CD4-positive, alpha-beta T cell treated with Interleukin-2 at 100 ng/mL for 4 hours (primary cell): Measurements from ENCODE around the gene FBXL7.

Experiments used
- DNase-seq: peaks from one replicate; pipeline ENCODE4 v3.0.0-alpha.2; 2020; ENCODE audit warnings: low spot score

FBXL7 gene

DNA sequence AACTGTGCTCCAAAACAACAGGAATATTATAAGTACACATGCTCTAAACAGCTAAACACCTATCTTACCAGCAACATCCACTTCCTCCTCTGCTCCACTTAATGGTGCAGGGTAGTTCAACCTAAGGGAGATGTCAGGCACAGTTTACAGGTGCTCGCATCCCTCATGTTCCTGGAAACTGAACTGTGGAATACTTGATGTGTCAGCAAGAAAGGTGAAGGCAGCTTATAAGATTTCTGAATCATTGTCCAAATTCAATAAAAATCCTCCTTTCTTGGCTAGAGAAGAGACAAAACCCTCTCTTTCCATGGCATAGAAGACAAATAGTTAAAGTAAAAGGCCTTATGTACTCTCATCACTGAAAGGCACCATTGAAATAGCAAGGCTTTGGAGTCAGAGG is 272.2 kb downstream of the FBXL7 start:
- no peak for DNase-seq

DNA sequence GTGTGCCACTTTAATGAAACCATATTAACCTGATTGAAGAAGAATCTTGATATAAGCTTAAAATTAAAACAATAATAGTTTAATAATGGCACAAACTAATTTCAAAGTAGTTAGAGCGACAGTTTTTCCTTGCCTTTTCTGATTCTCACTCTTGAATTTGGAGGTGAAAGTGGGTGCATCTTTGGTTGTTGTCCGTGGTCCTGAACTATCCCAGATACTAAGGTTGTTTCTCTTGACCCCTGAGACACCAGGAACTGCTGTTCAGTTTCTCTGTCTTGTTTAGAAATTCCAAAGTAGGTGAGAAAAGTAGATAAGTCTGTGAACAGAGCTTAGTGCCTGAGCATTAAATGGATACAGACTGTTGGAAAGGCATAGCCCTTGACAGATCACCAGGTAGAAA is 274.7 kb downstream of the FBXL7 start:
- DNase-seq = no peak

DNA sequence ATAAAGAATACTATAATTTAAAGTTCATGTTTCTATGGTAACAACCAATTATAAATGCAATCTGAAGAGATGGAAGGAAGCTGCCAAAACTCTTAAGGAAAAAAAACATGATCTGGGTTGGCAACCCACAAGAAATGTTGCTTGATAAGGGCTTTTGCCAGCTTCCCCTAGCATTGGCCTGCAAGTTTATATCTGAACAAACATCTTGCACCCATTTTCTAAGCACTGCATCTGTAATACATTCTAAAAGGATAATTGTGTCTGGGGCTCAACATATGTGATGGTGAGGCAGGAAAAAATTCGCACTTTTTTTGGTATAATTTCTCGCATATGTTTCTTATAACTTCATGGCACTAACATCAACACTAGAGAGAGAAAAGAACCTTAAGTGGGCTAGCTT is 276.4 kb downstream of the FBXL7 start:
- DNase-seq = no peak

DNA sequence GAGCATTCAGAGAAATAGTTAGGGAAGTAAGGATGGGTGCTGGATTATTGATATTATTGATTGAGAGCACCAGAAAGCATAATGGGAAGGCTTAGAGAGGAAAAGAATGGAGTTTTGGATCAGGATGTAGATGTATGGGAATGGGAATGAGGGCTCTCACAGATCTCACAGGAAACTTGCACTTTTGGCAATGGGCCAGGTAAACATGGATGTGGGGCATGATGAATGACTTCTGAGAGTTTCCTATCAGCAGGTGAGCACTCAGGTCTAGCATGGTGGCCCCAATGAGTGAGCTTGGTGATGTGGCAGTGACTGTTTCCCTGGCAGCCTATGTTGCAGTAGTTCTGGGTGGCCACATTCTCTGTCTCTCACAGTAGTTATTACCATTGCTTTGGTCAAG is 283.8 kb downstream of the FBXL7 start:
- DNase-seq = no peak

DNA sequence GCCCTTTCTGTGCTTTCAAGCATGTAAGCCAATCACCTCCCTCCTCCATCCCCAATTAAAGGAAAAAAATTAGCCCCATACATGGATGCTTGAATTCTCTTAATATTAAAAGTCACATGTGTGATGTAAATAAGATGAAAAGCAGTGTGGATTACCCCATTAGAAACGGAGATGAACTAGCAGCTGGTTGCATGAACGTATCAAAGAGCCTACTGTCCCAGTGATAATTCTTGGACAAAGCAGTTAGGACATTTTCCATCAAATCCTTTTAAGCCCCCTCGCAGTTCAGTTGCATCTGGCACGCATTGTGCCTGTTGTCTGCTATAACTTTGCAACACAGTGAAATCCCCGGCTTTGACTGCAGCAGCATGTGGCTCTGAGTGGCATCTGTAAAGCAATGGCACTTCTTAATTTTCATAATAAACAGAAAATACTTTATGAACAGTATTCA is 285.6 kb downstream of the FBXL7 start:
- no peak for DNase-seq

DNA sequence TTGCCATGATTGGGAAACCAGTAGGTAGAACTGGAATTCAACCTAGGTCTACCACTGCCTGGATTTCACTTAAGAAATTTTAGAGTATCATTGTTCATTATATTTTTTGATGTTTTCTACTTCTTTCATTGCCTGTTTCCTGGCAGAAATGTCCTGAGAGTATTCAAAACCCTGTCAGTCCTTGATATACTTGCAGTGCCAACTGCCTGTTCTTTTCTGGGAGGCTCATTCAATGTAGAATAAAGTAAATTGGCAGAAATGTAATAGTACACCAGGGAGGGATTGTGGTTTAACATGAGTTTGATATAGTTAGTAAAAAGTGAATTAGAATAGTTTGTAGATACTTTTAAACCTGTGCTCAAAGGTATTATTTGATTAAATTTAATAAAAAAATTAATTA is 286.3 kb downstream of the FBXL7 start:
- no peak for DNase-seq

DNA sequence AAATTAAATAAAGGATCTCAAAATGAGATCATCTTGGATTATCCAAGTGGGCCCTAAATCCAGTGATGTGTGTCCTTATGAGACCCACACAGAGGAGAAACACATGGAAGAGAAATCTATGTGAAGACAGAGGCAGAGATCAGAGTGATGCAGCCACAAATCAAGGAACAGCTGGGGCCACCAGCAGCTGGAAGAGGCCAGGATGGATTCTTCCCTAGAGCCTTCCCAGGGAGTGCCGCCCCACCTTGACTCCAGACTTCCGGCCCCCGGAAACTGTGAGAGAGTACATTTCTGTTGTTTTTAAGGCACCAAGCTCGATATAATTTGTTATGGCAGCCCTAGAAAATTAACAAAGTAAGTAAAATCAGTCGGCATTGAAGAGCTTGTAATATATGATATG is 286.9 kb downstream of the FBXL7 start:
- no peak for DNase-seq

DNA sequence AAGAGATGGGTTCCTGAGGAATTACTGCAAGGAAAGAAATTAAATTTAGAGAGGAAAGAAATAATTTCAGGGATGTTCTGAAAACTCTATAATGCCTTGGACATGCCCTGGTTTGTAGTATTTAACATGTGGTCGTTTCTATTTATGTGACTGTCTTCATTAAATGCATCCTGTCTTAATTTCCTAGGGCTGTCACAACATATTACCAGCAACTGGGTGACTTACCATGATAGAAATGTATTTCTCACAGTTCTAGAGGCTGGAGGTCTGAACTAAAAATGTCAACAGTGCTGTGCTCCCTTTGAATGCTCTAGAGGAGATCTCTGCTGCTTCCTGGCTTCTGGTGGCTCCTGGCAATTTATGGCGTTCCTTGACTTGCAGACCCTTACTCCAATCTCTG is 287.7 kb downstream of the FBXL7 start:
- DNase-seq = no peak

DNA sequence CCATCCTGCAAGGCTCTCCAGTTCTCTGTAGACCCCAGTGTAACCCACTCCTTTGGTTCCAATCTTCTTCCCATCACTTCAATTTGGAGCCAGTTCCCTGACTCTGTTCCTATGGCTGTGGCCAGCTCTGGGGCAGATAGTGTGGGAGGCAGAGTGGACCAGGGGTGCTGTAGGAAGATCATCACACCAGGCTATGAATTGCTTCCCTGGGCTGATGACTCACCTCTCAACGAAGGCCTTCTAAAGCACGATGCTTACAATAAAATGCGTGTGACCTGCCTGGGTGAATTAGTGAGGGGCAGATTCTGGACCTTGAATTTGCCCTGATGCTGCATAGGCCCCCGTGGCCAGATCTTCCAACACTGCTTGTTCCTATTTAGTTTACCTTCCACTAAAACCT is 289.7 kb downstream of the FBXL7 start:
- no peak for DNase-seq

DNA sequence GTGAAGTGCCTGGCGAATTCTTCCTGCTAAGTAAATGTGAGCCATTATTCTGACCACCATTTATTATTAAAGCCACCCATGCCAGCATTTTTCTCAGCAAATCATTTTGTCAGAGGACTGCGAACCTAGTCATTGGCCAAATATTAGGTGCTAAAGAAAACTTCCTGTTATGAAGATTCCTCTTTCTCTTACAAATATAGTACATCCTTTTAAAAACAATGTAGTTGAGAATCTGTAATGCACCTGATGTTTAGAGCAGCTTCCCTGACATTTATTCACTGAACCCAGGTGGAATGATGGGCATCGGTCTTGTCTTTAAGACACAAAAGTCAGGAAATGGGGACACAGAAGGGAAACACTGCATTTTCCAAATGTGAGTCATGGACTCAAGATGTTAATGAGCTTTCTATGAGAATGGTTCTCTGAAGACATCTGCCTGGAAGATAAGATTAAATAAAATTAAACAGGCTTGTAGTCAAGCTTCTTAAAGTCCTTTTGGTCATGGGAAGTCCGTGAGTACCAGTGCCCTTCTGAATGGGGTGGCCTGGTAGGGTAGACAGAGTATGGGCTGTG is 290.6 kb downstream of the FBXL7 start:
- no peak for DNase-seq

DNA sequence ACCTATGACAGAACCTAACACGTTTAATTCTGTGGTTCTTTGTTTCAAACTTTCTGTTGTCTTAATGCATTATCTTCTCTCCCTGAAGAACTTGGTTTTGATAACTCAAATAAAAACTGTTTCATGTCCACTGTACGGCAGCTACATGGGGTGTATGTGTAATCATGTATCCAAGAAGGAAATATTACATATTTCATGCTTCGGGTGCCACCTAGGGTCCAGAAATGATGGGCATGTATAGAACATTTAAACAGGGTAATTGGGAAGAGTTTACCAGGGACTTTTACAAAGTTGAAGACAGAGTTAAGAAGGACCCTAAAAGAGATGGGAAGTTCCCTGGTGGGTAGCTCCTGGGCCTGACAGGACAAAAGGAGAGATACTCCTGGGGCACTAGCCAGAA is 291.3 kb downstream of the FBXL7 start:
- no peak for DNase-seq

DNA sequence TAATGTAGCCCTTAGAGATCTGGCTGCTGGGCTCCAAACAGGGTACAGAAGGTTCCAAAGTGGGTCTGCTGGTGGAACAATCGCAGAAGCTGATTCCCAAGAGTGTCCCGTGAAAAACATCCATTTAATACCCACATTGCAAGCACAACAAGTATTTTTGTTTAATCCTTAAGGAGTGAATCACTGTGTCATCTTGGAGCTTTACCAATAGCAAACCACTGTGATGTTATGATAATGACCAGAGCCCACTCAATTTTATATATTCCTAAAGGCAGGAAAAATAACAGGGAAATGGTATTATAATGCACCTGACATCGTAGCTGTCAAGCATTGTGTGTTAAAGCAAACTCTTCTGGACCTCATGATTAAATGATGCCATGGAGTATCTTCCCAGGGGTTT is 291.9 kb downstream of the FBXL7 start:
- DNase-seq = no peak

DNA sequence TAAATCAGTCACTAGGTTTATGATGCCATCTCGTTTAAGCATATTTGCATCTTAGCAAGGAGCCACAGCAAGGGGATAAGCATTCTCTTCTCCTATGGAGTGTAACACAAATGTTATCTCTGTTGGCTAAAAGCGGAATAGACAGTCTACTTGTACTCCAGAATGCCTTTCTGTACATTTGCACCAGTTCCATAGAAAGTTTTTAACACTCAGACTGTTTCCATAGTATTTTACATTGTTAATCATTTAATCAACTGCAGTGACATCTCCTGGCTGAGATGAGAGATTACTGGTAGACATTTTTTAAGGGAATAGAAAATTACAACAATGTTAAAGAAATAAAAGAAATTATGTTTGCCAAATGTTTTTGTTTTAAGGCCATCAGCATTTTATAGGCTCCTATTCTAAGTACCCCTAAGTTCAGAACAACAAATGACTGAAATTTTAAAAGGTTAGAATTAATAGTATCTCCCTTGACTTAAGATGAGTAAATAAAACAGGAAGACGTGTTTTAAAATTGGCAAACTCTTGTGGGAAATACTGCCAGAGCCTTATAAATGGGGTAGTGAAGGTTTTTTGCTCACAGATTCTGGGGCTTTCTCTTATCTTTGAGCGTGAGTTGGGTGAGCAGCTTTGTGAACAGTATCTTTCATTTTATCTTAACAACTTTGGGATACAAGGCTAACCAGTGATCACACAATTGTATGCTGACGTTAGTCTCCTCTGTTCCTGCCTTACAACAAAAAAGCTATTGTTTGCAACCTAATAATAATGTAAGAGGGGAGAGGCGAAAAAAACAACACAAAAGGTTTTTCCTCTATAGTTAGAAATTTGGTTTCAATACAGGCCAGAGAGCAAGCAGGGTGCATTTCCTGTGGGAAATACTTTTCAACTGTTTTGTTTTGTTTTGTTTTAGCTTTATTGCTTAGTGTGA is 294.3 kb downstream of the FBXL7 start:
- DNase-seq = no peak

DNA sequence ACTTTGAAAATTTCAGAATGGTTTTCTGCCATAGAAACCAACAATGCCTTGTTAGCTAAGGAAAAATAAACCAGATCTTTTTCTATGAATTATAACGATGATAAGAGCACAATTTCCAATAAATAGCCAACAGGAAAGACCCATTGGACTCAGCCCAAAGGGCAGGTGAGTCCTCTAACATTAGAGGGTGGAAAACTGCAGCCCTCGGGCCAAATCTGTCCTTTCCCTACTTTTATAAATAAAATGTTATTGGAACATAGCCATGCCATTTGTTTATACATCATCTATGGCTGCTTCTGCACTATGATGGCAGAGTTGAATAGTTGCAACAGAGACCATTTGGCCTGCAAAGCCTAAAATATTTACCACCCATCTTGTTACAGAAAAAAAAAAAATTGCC is 296.1 kb downstream of the FBXL7 start:
- no peak for DNase-seq

DNA sequence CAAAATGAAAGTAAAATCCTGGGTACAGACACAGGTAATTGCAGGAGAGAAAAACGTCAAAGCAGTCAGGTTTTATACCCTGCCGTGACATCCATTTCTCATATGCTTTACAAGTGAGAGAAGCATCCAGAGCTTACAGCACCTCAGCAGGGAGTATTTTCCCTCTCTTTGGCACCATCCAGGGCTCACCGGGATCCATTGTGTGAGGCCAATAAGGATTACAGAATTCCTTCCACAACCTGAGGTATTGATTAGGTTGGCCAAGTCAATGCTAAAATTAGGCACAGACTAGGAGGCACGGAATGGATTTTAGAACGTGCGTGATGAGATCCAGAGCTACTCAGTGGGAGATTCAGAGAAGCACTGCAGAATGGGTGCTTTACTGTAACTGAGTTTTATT is 296.6 kb downstream of the FBXL7 start:
- no peak for DNase-seq

DNA sequence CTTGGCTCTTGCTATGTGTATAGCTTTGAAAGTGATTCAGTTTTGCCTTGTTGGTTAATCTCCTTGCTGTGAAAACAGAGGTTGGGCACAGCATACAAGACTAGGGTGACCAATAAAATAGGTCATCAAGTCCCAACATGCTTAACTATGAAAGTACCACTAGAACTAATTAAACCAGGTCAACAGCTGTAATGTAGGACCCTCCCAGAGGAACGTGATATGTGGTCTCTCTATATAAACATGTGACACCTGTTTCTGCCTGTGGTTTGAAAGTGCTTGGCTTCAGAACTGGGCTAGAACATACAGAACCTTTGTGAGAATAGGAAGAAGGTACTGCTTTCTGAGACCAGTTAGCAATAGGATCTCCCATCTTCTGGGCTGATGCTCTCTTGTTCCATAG is 297.1 kb downstream of the FBXL7 start:
- DNase-seq = no peak

DNA sequence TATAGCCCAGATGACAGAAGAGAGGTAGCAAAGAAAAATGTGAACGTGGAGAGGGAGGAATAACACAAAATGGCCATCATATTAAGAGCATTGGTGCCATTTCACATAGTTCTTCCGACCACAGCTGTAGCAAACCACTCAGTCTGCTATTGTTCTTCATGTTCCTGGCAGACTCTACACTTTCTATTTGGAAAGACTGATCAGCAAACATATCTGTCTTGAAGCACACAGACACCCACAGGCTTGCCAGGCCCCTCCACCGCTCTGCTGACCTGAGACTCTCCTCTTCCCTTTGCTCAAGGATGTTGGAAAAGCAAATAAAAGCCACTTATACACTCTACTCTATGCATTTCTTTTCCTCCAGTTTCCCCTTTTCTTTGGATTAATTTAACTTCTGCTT is 298.0 kb downstream of the FBXL7 start:
- DNase-seq = no peak

DNA sequence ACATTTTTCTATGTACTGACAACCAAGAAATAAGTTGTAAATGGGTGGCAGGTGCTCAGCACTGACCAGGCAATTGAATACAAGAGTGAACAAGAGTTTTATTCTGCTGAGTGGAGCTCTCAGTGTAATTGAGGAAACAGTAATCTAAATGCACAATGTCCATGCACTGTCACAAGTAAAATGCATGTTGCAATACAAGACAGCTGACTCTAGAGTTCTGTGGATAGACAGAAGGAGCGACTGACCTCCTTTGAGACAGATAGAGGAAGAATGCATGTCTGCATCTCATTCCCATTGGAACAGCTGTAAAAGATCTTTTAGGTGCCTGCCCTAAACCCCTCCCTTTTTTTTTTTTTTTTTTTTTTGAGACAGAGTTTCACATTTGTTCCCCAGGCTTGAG is 299.0 kb downstream of the FBXL7 start:
- no peak for DNase-seq

DNA sequence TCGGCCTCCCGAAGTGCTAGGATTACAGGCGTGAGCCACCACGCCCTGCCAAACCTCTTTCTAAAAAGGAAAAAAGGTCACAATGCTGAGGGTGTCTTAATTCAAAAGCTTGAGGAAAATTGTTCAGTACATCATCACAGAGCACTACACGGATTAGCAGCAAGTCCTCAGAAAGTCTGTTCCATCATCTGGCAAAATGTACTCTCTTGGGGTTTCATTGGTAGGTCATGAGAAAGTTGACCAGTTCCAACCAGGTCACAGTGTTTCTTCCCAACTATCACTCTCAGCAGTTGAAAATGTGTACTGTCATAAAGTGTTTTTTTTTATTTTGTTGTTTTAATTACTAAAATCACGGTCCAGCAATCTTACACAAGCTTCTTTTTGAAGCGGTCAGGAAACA is 299.6 kb downstream of the FBXL7 start:
- no peak for DNase-seq

DNA sequence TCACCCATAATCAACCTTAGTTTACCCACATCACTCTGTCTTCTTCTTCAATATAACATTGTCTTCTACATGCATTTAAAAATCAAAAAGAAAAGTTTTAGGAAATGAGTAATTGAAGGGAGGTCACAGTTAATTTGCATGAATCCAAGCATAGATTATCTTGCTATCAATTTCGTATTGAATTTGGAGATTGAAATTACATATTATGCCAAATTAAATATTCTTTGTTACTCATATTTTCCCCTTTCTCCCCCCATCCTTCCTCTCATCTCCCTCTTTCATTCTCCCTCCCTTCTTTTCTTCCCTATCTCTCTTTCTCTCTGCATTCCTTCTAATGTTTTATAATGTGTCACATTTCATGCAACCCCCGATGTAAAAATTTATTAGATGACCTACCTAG is 303.3 kb downstream of the FBXL7 start:
- DNase-seq = no peak

DNA sequence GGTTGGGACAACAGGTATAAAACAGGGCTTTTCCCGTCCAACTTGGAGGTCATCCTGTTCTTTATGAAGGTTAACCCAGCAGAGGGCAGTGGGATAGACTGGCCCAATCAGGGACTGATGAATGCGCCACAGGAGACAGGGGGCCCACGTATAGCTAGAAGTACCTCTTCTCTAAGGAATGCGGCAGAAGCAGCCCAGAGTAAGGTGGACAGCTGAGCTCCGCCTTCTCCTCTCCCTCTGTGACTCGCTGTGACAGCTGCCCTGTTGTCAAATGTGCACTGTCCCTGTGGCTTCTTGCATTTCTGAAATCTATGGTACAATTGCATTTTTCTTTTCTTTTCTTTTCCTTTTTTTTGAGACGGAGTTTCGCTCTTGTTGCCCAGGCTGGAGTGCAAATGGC is 306.6 kb downstream of the FBXL7 start:
- no peak for DNase-seq

DNA sequence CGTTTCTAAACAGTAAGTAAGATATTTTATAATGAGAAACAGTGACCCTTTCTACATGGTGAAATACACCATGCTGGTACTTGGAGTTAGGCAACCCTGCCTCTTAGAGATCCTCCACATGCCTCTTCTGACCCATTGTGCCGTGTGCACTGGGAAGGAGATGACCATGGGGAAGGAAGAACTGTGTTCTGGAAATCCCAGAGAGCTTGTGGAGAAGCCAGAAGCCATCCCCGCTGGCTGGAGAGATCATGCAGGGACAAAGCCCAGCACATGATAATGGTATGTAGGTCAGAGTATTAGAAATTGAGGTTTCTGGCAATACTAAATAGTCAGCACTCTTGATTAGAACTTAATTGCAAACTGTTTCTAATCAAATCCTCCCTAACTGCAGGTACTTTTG is 307.3 kb downstream of the FBXL7 start:
- DNase-seq = no peak

DNA sequence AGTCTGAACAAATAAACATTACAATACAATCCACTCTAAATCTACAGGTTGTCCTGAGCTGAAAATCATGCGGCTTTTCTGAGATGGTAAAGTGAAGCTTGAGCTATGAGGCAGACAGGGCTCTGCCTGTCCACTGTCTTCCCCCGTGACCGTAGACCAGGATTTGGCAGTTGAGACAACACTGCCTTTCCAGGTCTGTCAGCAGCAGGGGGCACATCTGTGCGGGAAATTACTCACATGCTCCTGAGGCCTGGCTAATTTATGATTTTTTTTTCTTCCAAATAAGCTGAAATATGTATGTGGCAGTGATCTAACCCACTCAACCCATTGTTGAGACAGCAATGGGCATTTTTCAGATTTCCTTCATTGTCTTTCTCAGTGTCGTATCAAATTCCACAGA is 307.9 kb downstream of the FBXL7 start:
- no peak for DNase-seq

DNA sequence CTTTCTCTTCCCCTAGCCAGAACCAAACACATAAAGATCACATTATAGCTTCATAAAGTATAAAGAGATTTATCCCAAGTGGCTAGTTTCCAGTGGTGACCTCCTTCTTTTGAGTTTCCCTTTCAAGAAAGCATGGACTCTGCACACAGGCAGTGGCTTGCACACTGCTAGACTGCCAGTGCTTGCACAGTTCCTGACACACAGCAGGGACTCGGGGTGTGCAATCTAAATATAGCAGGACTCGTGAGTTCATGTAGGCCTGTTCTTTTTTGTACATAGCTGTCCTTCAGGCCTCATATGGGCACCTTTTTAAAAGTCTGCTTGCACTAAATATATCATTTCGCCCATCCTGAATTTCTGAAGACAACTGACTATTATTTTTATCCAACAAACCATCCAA is 308.6 kb downstream of the FBXL7 start:
- no peak for DNase-seq
